ENCODE data around the gene ANTXR1. TPM values are rescaled to one million over a fixed set of nuclear protein-coding genes. Genes with fewer than 3 reads are reported as not detected.
"Not testable (repeated sequence)": the region's sequence is repeated elsewhere in the genome, so short reads cannot be mapped to it uniquely, and the experiment has no call there.

The ANTXR1 gene
- total RNA-seq, 3 donors from 2014 or later (not counting 1 experiment from before 2014, with no cell fraction given): not detected

DNA sequence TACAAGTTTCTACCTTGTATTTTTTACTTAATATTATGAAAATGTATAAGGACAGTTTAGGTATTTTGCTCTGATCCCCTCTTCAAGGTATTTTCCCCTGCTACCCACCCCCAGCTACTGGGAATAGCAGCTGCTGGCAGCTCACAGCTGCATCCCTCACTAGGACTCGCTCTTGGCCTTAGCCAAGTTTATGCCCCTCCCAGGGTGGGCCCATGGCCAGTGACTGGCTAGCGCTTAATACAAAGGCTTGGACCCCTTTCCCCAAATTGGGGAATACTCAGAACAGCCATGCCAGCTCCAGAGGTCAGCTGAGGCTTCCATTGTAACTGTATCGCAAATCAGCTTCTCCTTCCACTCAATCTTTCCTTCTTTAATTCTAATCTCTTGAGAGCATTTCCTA, 242.8 kb downstream of the ANTXR1 start:
- peaks cover 37 to 48% of the 10 kb centered on the region in 2 donors for H3K27me3 Mint-ChIP-seq (ENCODE audit: low read depth in 2 of 2)
- intact Hi-C loops (cut with micrococcal nuclease): no loop called here
- Histone ChIP-seq H3K27ac (ENCODE audit: low read length) (no peak overlapping the region), H3K36me3 (ENCODE audit: control insufficient read depth, insufficient read depth, low read length) (no peaks in the 10 kb centered on the region), H3K4me1 (ENCODE audit: control insufficient read depth, insufficient read depth, low read length) (no peaks in the 10 kb centered on the region), H3K4me3 (ENCODE audit: low read length) (no peak overlapping the region), H3K9me3 (ENCODE audit: control insufficient read depth, insufficient read depth, low read length) (peaks cover 10% of the 10 kb centered on the region), H3K27me3 (ENCODE audit: control insufficient read depth, insufficient read depth, low read length) (peaks cover 3% of the 10 kb centered on the region)
- H3K27ac Mint-ChIP-seq: no peak overlapping the region
- 95% methylated on average over 3 of the region's 3 CpGs for WGBS (ENCODE audit: insufficient coverage)
- ATAC-seq (no peak), DNase-seq (no peak)
- TF ChIP-seq, protein P1, sequence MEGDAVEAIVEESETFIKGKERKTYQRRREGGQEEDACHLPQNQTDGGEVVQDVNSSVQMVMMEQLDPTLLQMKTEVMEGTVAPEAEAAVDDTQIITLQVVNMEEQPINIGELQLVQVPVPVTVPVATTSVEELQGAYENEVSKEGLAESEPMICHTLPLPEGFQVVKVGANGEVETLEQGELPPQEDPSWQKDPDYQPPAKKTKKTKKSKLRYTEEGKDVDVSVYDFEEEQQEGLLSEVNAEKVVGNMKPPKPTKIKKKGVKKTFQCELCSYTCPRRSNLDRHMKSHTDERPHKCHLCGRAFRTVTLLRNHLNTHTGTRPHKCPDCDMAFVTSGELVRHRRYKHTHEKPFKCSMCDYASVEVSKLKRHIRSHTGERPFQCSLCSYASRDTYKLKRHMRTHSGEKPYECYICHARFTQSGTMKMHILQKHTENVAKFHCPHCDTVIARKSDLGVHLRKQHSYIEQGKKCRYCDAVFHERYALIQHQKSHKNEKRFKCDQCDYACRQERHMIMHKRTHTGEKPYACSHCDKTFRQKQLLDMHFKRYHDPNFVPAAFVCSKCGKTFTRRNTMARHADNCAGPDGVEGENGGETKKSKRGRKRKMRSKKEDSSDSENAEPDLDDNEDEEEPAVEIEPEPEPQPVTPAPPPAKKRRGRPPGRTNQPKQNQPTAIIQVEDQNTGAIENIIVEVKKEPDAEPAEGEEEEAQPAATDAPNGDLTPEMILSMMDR (IDR thresholded peaks at IDR 0.05): no peak
- H3K36me3 Mint-ChIP-seq: peaks cover 15% of the 10 kb centered on the region
- H3K4me1 Mint-ChIP-seq: no peaks in the 10 kb centered on the region
- no peak overlapping the region for H3K4me3 Mint-ChIP-seq
- peaks cover 8% of the 10 kb centered on the region in 2 donors for H3K9me3 Mint-ChIP-seq

DNA sequence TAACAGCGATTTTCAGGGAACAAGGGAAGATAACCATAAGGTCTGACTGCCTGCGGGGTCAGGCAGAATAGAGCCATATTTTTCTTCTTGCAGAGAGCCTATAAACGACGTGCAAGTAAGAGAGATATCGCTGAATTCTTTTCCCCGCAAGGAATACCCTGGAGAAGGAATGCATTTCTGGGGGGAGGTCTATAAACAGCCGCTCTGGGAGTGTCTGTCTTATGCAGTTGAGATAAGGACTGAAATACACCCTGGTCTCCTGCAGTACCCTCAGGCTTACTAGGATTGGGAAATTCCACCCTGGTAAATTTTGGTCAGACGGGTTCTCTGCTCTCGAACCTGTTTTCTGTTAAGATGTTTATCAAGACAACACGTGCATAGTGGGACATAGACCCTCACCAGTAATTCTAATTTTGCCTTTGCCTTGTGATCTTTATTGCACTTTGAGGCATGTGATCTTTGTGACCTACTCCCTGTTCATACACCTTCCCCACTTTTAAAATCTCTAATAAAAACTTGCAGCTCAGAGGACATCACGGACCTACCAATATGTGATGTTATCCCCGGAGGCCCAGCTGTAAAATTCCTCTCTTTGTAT, 247.1 kb downstream of the ANTXR1 start:
- H3K27ac ChIP-seq (ENCODE audit: low read length); H3K36me3 ChIP-seq (ENCODE audit: control insufficient read depth, insufficient read depth, low read length); ATAC-seq; H3K4me3 Mint-ChIP-seq; H3K4me3 ChIP-seq (ENCODE audit: low read length); H3K27me3 ChIP-seq (ENCODE audit: control insufficient read depth, insufficient read depth, low read length); H3K27ac Mint-ChIP-seq; H3K4me1 Mint-ChIP-seq; intact Hi-C loops (cut with micrococcal nuclease); DNase-seq; H3K4me1 ChIP-seq (ENCODE audit: control insufficient read depth, insufficient read depth, low read length): not testable (repeated sequence)
- Mint-ChIP-seq H3K36me3 (peaks cover 17% of the 10 kb centered on the region), H3K27me3 (ENCODE audit: low read depth in 2 of 2) (peaks cover 19 to 46% of the 10 kb centered on the region in 2 donors), H3K9me3 (peaks cover 10 to 12% of the 10 kb centered on the region in 2 donors)
- 89% methylated on average over 12 of the region's 12 CpGs for WGBS (ENCODE audit: insufficient coverage)
- H3K9me3 ChIP-seq (ENCODE audit: control insufficient read depth, insufficient read depth, low read length): peaks cover 15% of the 10 kb centered on the region

DNA sequence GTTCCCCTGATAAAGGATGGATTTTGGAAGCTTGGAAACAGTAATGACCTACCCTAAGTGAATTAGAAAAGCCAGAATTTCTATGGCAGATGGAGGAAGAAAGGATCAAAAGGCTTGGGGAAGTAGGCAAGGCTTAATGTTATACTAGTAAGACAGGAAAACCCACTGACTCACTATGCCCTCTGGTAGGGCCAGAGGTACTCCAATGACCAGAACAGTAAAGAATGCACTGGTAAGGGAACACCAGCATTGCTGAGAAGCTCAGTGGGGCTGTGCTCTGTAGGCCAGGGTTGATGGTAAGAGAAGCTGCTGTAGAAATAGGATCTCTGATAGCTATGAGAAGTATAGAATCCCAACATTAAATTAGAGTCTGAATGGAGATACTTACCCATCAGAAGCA, 247.7 kb downstream of the ANTXR1 start:
- ATAC-seq (no peak), DNase-seq (no peak)
- no peak overlapping the region for H3K27ac Mint-ChIP-seq
- peaks cover 17% of the 10 kb centered on the region for H3K36me3 Mint-ChIP-seq
- intact Hi-C loops (cut with micrococcal nuclease): no loop called here
- Histone ChIP-seq H3K9me3 (ENCODE audit: control insufficient read depth, insufficient read depth, low read length) (peaks cover 15% of the 10 kb centered on the region), H3K4me1 (ENCODE audit: control insufficient read depth, insufficient read depth, low read length) (no peaks in the 10 kb centered on the region), H3K27ac (ENCODE audit: low read length) (no peak overlapping the region), H3K27me3 (ENCODE audit: control insufficient read depth, insufficient read depth, low read length) (no peaks in the 10 kb centered on the region), H3K4me3 (ENCODE audit: low read length) (no peak overlapping the region), H3K36me3 (ENCODE audit: control insufficient read depth, insufficient read depth, low read length) (no peaks in the 10 kb centered on the region)
- H3K27me3 Mint-ChIP-seq (ENCODE audit: low read depth in 2 of 2): peaks cover 22 to 46% of the 10 kb centered on the region in 2 donors
- H3K9me3 Mint-ChIP-seq: peaks cover 10 to 12% of the 10 kb centered on the region in 2 donors
- no peaks in the 10 kb centered on the region for H3K4me1 Mint-ChIP-seq
- H3K4me3 Mint-ChIP-seq: no peak overlapping the region
- TF ChIP-seq, protein P1 (IDR thresholded peaks at IDR 0.05): no peak

DNA sequence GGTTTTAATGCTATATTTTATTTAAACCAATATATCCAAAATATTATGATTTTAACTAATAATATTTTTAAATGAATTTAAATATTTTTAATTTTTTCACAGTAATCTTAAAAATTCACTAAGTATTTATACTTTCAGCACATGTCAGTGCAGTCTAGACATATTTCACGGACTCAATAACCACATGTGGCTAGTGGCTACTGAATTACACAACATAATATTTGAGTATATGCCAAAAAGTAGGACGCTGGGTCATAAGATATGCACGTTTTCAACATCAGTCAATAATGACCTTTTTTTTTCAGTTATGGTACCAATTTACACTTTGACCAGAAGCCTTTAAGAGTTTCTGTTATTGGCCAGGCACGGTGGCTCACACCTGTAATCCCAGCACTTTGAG, 256.4 kb downstream of the ANTXR1 start:
- WGBS (ENCODE audit: insufficient coverage): 86% methylated on average over 3 of the region's 4 CpGs
- H3K36me3 Mint-ChIP-seq: no peaks in the 10 kb centered on the region
- no peaks in the 10 kb centered on the region for H3K36me3 ChIP-seq (ENCODE audit: control insufficient read depth, insufficient read depth, low read length)
- DNase-seq: no peak
- no peaks in the 10 kb centered on the region for H3K4me1 Mint-ChIP-seq
- no peaks in the 10 kb centered on the region for H3K9me3 Mint-ChIP-seq
- H3K27me3 Mint-ChIP-seq (ENCODE audit: low read depth in 2 of 2): peaks cover 26 to 30% of the 10 kb centered on the region in 2 donors
- no peak overlapping the region for H3K27ac ChIP-seq (ENCODE audit: low read length)
- no peaks in the 10 kb centered on the region for H3K9me3 ChIP-seq (ENCODE audit: control insufficient read depth, insufficient read depth, low read length)
- no peaks in the 10 kb centered on the region for H3K4me1 ChIP-seq (ENCODE audit: control insufficient read depth, insufficient read depth, low read length)
- no peak overlapping the region for H3K4me3 Mint-ChIP-seq
- no peak overlapping the region for H3K27ac Mint-ChIP-seq
- no peak for ATAC-seq
- no peak overlapping the region for H3K4me3 ChIP-seq (ENCODE audit: low read length)
- TF ChIP-seq, protein P1 (IDR thresholded peaks at IDR 0.05): no peak
- H3K27me3 ChIP-seq (ENCODE audit: control insufficient read depth, insufficient read depth, low read length): no peaks in the 10 kb centered on the region
- intact Hi-C loops (cut with micrococcal nuclease): no loop called here
